Tongue (tissue), 2 donors: ENCODE data around the gene C3orf62. TPM values are rescaled to one million over a fixed set of nuclear protein-coding genes. Genes with fewer than 3 reads are reported as not detected.
A peak's percentile ranks its signal among the peaks of the same experiment; 100 is the strongest.

Experiments used
- DNase-seq: peaks from one replicate; pipeline ENCODE4 v3.0.0-alpha.2; 2015
- total RNA-seq: library from RNA; depleted of rRNA; stranded (reverse); fragments of >200 nt; gene quantifications from one replicate; pipeline ENCODE4 v1.2.3, GENCODE V29; 2014

The C3orf62 gene
- 4.1 TPM for total RNA-seq

GRCh38 chr3:49276475-49277382 is at the start of gene C3orf62:
TSS of gene C3orf62 (minus strand) at chr3:49277232. CDS start at chr3:49276872, 360 bp downstream.
- peak; percentile 93 for DNase-seq

- no peak for DNase-seq
These were observed 47.7 kb upstream of the C3orf62 start for GRCh38 chr3:49324768-49325167.

GRCh38 chr3:49316696-49317457 is 39.8 kb upstream of the C3orf62 start:
- no peak for DNase-seq

- DNase-seq: no peak
These were observed 37.1 kb upstream of the C3orf62 start for GRCh38 chr3:49313896-49314688.

- DNase-seq: no peak
These were observed 34.3 kb upstream of the C3orf62 start for GRCh38 chr3:49311283-49311682.

GRCh38 chr3:49310677-49311076 is 33.6 kb upstream of the C3orf62 start:
- no peak for DNase-seq

- no peak for DNase-seq
These were observed 28.6 kb upstream of the C3orf62 start for GRCh38 chr3:49305608-49306007.

GRCh38 chr3:49302613-49303012 is 25.6 kb upstream of the C3orf62 start:
- DNase-seq: no peak

- DNase-seq: no peak
These were observed 23.6 kb upstream of the C3orf62 start for GRCh38 chr3:49300595-49300994.

- DNase-seq: no peak
These were observed 21.5 kb upstream of the C3orf62 start for GRCh38 chr3:49298511-49298910.

GRCh38 chr3:49296781-49297411 is 19.9 kb upstream of the C3orf62 start:
- peak; percentile 31 for DNase-seq

- DNase-seq: peak; percentile 56
These were observed 18.5 kb upstream of the C3orf62 start for GRCh38 chr3:49295489-49296058.

- DNase-seq: no peak
These were observed 17.3 kb upstream of the C3orf62 start for GRCh38 chr3:49294343-49294742.

GRCh38 chr3:49283997-49284396 is 7.0 kb upstream of the C3orf62 start:
- DNase-seq: no peak

GRCh38 chr3:49279376-49279775 is 2.3 kb upstream of the C3orf62 start:
- DNase-seq: no peak

- no peak for DNase-seq
These were observed 1.5 kb upstream of the C3orf62 start for GRCh38 chr3:49278548-49278947.

GRCh38 chr3:49277383-49277775 is 347 bp upstream of the C3orf62 start:
- DNase-seq: no peak

- DNase-seq: no peak
These were observed 3.1 kb downstream of the C3orf62 start for GRCh38 chr3:49273825-49274532.

- DNase-seq: no peak
These were observed 6.0 kb downstream of the C3orf62 start for GRCh38 chr3:49271047-49271446.

- no peak for DNase-seq
These were observed 6.9 kb downstream of the C3orf62 start for GRCh38 chr3:49270156-49270500.
